Neural cell (in vitro differentiated cells): ENCODE measurements around the gene NDUFA6. TPM values are rescaled to one million over a fixed set of nuclear protein-coding genes. Genes with fewer than 3 reads are reported as not detected.
"Not testable (repeated sequence)": the region's sequence is repeated elsewhere in the genome, so short reads cannot be mapped to it uniquely, and the experiment has no call there.

Source experiments
- H2AFZ ChIP-seq: fragments of 200-600, 300-800 bp; sonication (generic), shearing (Covaris generic); 2 replicates; pipeline ENCODE4 v1.6.0; 2014; ENCODE audit warnings: low read depth, mild to moderate bottlenecking, antibody characterized with exemption, low read length, moderate library complexity
- H3F3A ChIP-seq: fragments of 200-600 bp; shearing (Covaris generic); 2 replicates; pipeline ENCODE4 v1.6.1; 2016; ENCODE audit warnings: mild to moderate bottlenecking, moderate library complexity, mixed read lengths, antibody characterized with exemption, low read length; ENCODE audit not compliant: insufficient read depth, poor library complexity, severe bottlenecking
- H3K27ac ChIP-seq: fragments of 200-600, 300-800 bp; sonication (generic), shearing (Covaris generic); 2 replicates; pipeline ENCODE4 v1.5.1; 2014; ENCODE audit warnings: mild to moderate bottlenecking, low read length, moderate library complexity
- H3K27me3 ChIP-seq: fragments of 300-800, 200-600 bp; sonication (generic), shearing (Covaris generic); 2 replicates; pipeline ENCODE4 v1.6.0; 2014; ENCODE audit warnings: mild to moderate bottlenecking, low read depth, low read length, moderate library complexity; ENCODE audit not compliant: insufficient read depth
- H3K36me3 ChIP-seq: fragments of 300-800, 200-600 bp; sonication (generic), shearing (Covaris generic); 2 replicates; pipeline ENCODE4 v1.5.1; 2014; ENCODE audit warnings: mild to moderate bottlenecking, antibody characterized with exemption, low read length, moderate library complexity; ENCODE audit not compliant: insufficient read depth
- H3K4me2 ChIP-seq: fragments of 300-800, 200-600 bp; sonication (generic), shearing (Covaris generic); 2 replicates; pipeline ENCODE4 v1.6.0; 2014; ENCODE audit warnings: mild to moderate bottlenecking, low read length
- H3K4me3 ChIP-seq: fragments of 300-800, 200-600 bp; sonication (generic), shearing (Covaris generic); 2 replicates; pipeline ENCODE4 v1.5.1; 2014; ENCODE audit warnings: mild to moderate bottlenecking, low read length, moderate library complexity
- H3K79me2 ChIP-seq: fragments of 200-600 bp; shearing (Covaris generic); replicated peaks from 2 replicates; pipeline ENCODE4 v1.6.0; 2014; ENCODE audit warnings: mild to moderate bottlenecking, low read length, moderate library complexity; ENCODE audit not compliant: insufficient read depth
- H3K9ac ChIP-seq: fragments of 300-800, 200-600 bp; sonication (generic), shearing (Covaris generic); 2 replicates; pipeline ENCODE4 v1.6.1; 2016; ENCODE audit warnings: mild to moderate bottlenecking, low read length, mixed read lengths
- H3K9me2 ChIP-seq: fragments of 200-600 bp; shearing (Covaris generic); 2 replicates; pipeline ENCODE4 v1.6.1; 2016; ENCODE audit warnings: mild to moderate bottlenecking, low read length, mixed read lengths; ENCODE audit not compliant: insufficient read depth
- H3K9me3 ChIP-seq: fragments of 200-600, 300-800 bp; sonication (generic), shearing (Covaris generic); 2 replicates; pipeline ENCODE4 v1.6.1; 2016; ENCODE audit warnings: mild to moderate bottlenecking, mixed run types, low read length, moderate library complexity, mixed read lengths
- H4K20me1 ChIP-seq: fragments of 200-600 bp; shearing (Covaris generic); 2 replicates; pipeline ENCODE4 v1.6.1; 2016; ENCODE audit warnings: mild to moderate bottlenecking, mixed run types; ENCODE audit not compliant: insufficient read depth
- CTCF ChIP-seq: fragments of 450-650 bp; IDR thresholded peaks from 2 replicates; pipeline ENCODE4 v1.5.1; 2014; ENCODE audit warnings: antibody characterized with exemption, mild to moderate bottlenecking, moderate library complexity; ENCODE audit not compliant: poor library complexity, severe bottlenecking
- EP300 ChIP-seq: fragments of 450-650 bp; conservative IDR thresholded peaks from 2 replicates; pipeline ENCODE4 v1.6.1; 2014; ENCODE audit warnings: antibody characterized with exemption, mild to moderate bottlenecking, moderate library complexity; ENCODE audit not compliant: poor library complexity, severe bottlenecking
- EZH2 ChIP-seq: fragments of 200-600, 300-800 bp; shearing (Covaris generic), sonication (generic); IDR thresholded peaks from 2 replicates; pipeline ENCODE4 v1.6.1; 2014; ENCODE audit warnings: antibody characterized with exemption, low read length, borderline replicate concordance, mild to moderate bottlenecking; ENCODE audit not compliant: insufficient read depth, poor library complexity, severe bottlenecking
- MXI1 ChIP-seq: fragments of 450-650 bp; conservative IDR thresholded peaks from 2 replicates; pipeline ENCODE4 v1.6.1; 2014; ENCODE audit warnings: antibody characterized with exemption, mild to moderate bottlenecking; ENCODE audit not compliant: poor library complexity, severe bottlenecking
- POLR2AphosphoS5 ChIP-seq: IDR thresholded peaks from 2 replicates; pipeline ENCODE4 v1.6.1; 2012
- RAD21 ChIP-seq: fragments of 450-650 bp; conservative IDR thresholded peaks from 2 replicates; pipeline ENCODE4 v1.6.1; 2014; ENCODE audit warnings: antibody characterized with exemption, mild to moderate bottlenecking, moderate library complexity
- REST ChIP-seq: IDR thresholded peaks from 2 replicates; pipeline ENCODE4 v1.6.1; 2012; ENCODE audit warnings: borderline replicate concordance
- SMC3 ChIP-seq: fragments of 450-650 bp; conservative IDR thresholded peaks from 2 replicates; pipeline ENCODE4 v1.6.1; 2014; ENCODE audit warnings: antibody characterized with exemption, mild to moderate bottlenecking, moderate library complexity; ENCODE audit not compliant: poor library complexity
- TAF1 ChIP-seq: IDR thresholded peaks from 2 replicates; pipeline ENCODE4 v1.6.1; 2012; ENCODE audit warnings: low read depth
- polyA minus RNA-seq: library from RNA; depleted of rRNA, polyadenylated mRNA; stranded (reverse); fragments of >200 nt; gene quantifications from 2 replicates; pipeline ENCODE4 v1.2.3, GENCODE V29; 2014
- polyA plus RNA-seq: library from polyadenylated mRNA; depleted of rRNA; stranded (reverse); fragments of >200 nt; gene quantifications from 2 replicates; pipeline ENCODE4 v1.2.3, GENCODE V29; 2014

The NDUFA6 gene
- 225 and 273 TPM in 2 replicates for polyA plus RNA-seq
- 85.5 and 93.9 TPM in 2 replicates for polyA minus RNA-seq

- no peaks in the 10 kb centered on the region for H3K9me2 ChIP-seq
- peak within 1 kb of the TSS; percentile 97 for H3K9ac ChIP-seq
- H3K27ac ChIP-seq = peak within 1 kb of the TSS; percentile 96
- H3F3A ChIP-seq = no peaks in the 10 kb centered on the region
- H2AFZ ChIP-seq = peak within 1 kb of the TSS; percentile 71
- H3K36me3 ChIP-seq = peaks cover 13% of the 10 kb centered on the region
- peak within 1 kb of the TSS; percentile 56 for H3K4me2 ChIP-seq
- peak; percentile 100 for TF ChIP-seq CTCF
- peak; percentile 95 for TF ChIP-seq RAD21
- peak; percentile 87 for TF ChIP-seq REST
- peak; percentile 91 for TF ChIP-seq TAF1
- TF ChIP-seq EZH2 = no peak
- peak; percentile 98 for TF ChIP-seq SMC3
- TF ChIP-seq EP300 = peak; percentile 49
- TF ChIP-seq MXI1 = peak; percentile 92
- peak; percentile 98 for TF ChIP-seq POLR2AphosphoS5
- H3K79me2 ChIP-seq = peaks cover 22% of the 10 kb centered on the region
- no peaks in the 10 kb centered on the region for H4K20me1 ChIP-seq
- H3K4me3 ChIP-seq = peak within 1 kb of the TSS; percentile 91
- no peaks in the 10 kb centered on the region for H3K27me3 ChIP-seq
- no peaks in the 10 kb centered on the region for H3K9me3 ChIP-seq
Measured at GRCh38 chr22:42090596-42091454, at the start of gene NDUFA6. Gene NDUFA6, minus strand, starts transcription at chr22:42090772. Its CDS starts 28 bp downstream, at chr22:42090744.

- H3K4me3 ChIP-seq, H4K20me1 ChIP-seq, H3K9me2 ChIP-seq, H3K36me3 ChIP-seq, H3K27me3 ChIP-seq, H3K79me2 ChIP-seq, H3K27ac ChIP-seq, H3K4me2 ChIP-seq, H2AFZ ChIP-seq, H3K9ac ChIP-seq, H3K9me3 ChIP-seq, H3F3A ChIP-seq: not testable (repeated sequence)
Measured at GRCh38 chr22:42140153-42140552, 49.6 kb upstream of the NDUFA6 start.

- not testable (repeated sequence) for H4K20me1 ChIP-seq, H3K4me3 ChIP-seq, H3F3A ChIP-seq, H3K9me2 ChIP-seq, H3K9ac ChIP-seq, H2AFZ ChIP-seq, H3K27ac ChIP-seq, H3K79me2 ChIP-seq, H3K27me3 ChIP-seq, H3K36me3 ChIP-seq, H3K9me3 ChIP-seq, H3K4me2 ChIP-seq
Measured at GRCh38 chr22:42139508-42139907, 48.9 kb upstream of the NDUFA6 start.
